ENCODE results near the gene SSMEM1.

DNA sequence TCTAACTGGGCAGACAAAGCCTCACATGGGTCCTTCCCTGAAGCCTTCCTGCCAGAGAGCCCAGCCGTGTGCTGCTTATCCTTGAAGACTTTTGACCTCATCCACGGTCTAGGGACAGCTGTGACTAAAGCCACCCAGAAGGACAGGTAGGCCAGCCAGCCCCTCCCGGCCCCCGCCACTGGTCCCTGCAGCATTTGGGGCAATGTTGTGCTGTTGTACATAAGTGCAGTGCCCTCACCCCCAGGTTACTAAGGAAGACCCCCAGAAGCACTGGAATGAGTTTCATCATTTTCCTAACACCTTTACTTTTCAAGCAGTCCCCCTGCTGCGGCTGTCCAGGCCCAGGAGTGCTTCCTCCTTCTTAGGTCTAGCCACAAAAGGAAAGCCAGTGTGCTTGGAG is 45.5 kb upstream of the SSMEM1 start:
- TF ChIP-seq, protein P1, sequence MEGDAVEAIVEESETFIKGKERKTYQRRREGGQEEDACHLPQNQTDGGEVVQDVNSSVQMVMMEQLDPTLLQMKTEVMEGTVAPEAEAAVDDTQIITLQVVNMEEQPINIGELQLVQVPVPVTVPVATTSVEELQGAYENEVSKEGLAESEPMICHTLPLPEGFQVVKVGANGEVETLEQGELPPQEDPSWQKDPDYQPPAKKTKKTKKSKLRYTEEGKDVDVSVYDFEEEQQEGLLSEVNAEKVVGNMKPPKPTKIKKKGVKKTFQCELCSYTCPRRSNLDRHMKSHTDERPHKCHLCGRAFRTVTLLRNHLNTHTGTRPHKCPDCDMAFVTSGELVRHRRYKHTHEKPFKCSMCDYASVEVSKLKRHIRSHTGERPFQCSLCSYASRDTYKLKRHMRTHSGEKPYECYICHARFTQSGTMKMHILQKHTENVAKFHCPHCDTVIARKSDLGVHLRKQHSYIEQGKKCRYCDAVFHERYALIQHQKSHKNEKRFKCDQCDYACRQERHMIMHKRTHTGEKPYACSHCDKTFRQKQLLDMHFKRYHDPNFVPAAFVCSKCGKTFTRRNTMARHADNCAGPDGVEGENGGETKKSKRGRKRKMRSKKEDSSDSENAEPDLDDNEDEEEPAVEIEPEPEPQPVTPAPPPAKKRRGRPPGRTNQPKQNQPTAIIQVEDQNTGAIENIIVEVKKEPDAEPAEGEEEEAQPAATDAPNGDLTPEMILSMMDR (IDR thresholded peaks at IDR 0.05 in 4 of 5, conservative IDR thresholded peaks at IDR 0.05 in 1 of 5): no peak
- no peak for TF ChIP-seq POLR2A (IDR thresholded peaks at IDR 0.05)

Data from gastrocnemius medialis (tissue), 4 donors.